ENCODE data around the gene TMEM132D. TPM values are rescaled to one million over a fixed set of nuclear protein-coding genes. Genes with fewer than 3 reads are reported as not detected.

The TMEM132D gene
- total RNA-seq, 3 donors from 2014 or later: 0.09 to 0.24 (median 0.12) TPM

DNA sequence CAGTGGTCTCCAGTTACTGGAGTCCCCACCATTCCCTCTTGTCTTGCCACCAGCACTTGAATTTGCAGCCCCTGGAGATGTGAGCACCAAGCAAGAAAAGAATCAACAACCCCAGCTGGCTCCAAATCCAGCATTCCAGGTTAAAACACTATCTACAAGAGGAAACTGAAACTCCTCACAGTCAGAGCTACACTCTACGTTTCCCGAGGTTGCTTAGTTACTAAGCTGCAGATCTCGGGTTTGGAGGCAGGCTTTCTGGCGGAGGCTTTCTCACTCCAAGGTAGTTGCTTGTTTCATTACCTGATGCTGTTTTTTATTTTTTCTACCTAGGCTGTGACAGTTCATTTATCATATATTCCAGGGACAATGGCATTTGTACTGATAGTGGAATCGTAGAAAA lies 802.4 kb downstream of the TMEM132D start:
- DNase-seq (no peak), ATAC-seq (no peak)
- no peaks in the 10 kb centered on the region for H3K4me1 ChIP-seq (ENCODE audit: low read depth)
- intact Hi-C loops (cut with DNase I, micrococcal nuclease): no loop called here
- no peak for TF ChIP-seq CTCF (IDR thresholded peaks at IDR 0.05)
- no peaks in the 10 kb centered on the region for H3K36me3 ChIP-seq (ENCODE audit: low read depth)
- peaks cover 17% of the 10 kb centered on the region for H3K9me3 ChIP-seq
- no peak overlapping the region for H3K4me3 ChIP-seq

GRCh38 chr12:129097451-129097850 lies 806.4 kb downstream of the TMEM132D start:
- Histone ChIP-seq H3K4me1 (ENCODE audit: low read depth) (no peaks in the 10 kb centered on the region), H3K36me3 (ENCODE audit: low read depth) (no peaks in the 10 kb centered on the region), H3K4me3 (no peak overlapping the region), H3K9me3 (peaks cover 9% of the 10 kb centered on the region)
- intact Hi-C loops (cut with DNase I, micrococcal nuclease): no loop called here
- DNase-seq (no peak), ATAC-seq (no peak)
- no peak for TF ChIP-seq CTCF (IDR thresholded peaks at IDR 0.05)

DNA sequence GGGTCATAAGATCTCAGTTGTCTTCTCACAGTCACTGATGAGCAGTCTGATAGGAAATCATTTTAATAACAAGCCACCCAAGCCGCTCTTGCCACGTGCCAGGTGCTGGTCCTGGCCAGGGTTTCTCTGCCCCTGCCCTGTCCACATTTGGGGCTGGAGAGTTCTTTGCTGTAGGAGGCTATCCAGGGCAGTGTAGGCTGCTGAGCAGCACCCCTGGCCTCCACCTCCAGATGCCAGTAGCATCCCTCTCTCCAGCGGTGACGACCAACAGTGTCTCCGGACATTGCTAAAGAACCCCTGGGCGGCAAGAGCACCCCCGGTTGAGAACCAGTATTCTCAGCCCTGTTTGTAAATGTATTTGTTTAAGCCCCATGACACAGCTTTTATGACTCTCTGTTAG lies 806.9 kb downstream of the TMEM132D start:
- H3K4me1 ChIP-seq (ENCODE audit: low read depth): no peaks in the 10 kb centered on the region
- H3K36me3 ChIP-seq (ENCODE audit: low read depth): no peaks in the 10 kb centered on the region
- DNase-seq: no peak
- no peak for ATAC-seq
- peaks cover 9% of the 10 kb centered on the region for H3K9me3 ChIP-seq
- TF ChIP-seq CTCF (IDR thresholded peaks at IDR 0.05): no peak
- intact Hi-C loops (cut with DNase I, micrococcal nuclease): no loop called here
- H3K4me3 ChIP-seq: no peak overlapping the region

GRCh38 chr12:129096184-129096583 lies 807.6 kb downstream of the TMEM132D start:
- peaks cover 5% of the 10 kb centered on the region for H3K9me3 ChIP-seq
- ATAC-seq (no peak), DNase-seq (no peak)
- no peaks in the 10 kb centered on the region for H3K4me1 ChIP-seq (ENCODE audit: low read depth)
- TF ChIP-seq CTCF (IDR thresholded peaks at IDR 0.05): no peak
- no peak overlapping the region for H3K4me3 ChIP-seq
- intact Hi-C loops (cut with DNase I, micrococcal nuclease): no loop called here
- no peaks in the 10 kb centered on the region for H3K36me3 ChIP-seq (ENCODE audit: low read depth)

GRCh38 chr12:129089576-129089975 lies 814.2 kb downstream of the TMEM132D start:
- DNase-seq (no peak), ATAC-seq (no peak)
- Histone ChIP-seq H3K9me3 (no peaks in the 10 kb centered on the region), H3K4me3 (no peak overlapping the region), H3K36me3 (ENCODE audit: low read depth) (no peaks in the 10 kb centered on the region), H3K4me1 (ENCODE audit: low read depth) (no peaks in the 10 kb centered on the region)
- intact Hi-C loops (cut with DNase I, micrococcal nuclease): no loop called here
- TF ChIP-seq CTCF (IDR thresholded peaks at IDR 0.05): no peak

All from mucosa of descending colon (tissue), 3 donors.